Activated CD4-positive, alpha-beta T cell treated with anti-CD3 and anti-CD28 coated beads, Interleukin-2, Interleukin-4, amounts not matched to agents 100 ng/mL and 50 ng/mL, durations not matched to agents 16 hours and 8 hours (primary cell): ENCODE measurements around the gene TEC.

ENCODE experiments used
- DNase-seq: peaks from one replicate; pipeline ENCODE4 v3.0.0-alpha.2; 2020; ENCODE audit warnings: low spot score

TEC gene

GRCh38 chr4:48162162-48162561, 107.5 kb downstream of the TEC start:
- no peak for DNase-seq

GRCh38 chr4:48157271-48157670, 112.4 kb downstream of the TEC start:
- DNase-seq, result no peak

GRCh38 chr4:48156423-48156822, 113.2 kb downstream of the TEC start:
- no peak for DNase-seq

GRCh38 chr4:48153791-48154550, 115.7 kb downstream of the TEC start:
- no peak for DNase-seq

- DNase-seq, result no peak
Measured at GRCh38 chr4:48152259-48152658, 117.4 kb downstream of the TEC start.

- no peak for DNase-seq
Measured at GRCh38 chr4:48149827-48150370, 119.7 kb downstream of the TEC start.

- DNase-seq, result no peak
Measured at GRCh38 chr4:48147621-48148020, 122.0 kb downstream of the TEC start.

GRCh38 chr4:48141048-48141447, 128.6 kb downstream of the TEC start:
- DNase-seq, result peak; percentile 56

- DNase-seq, result no peak
Measured at GRCh38 chr4:48139691-48140090, 129.9 kb downstream of the TEC start.

- DNase-seq, result peak; percentile 20
Measured at GRCh38 chr4:48138936-48139335, 130.7 kb downstream of the TEC start.

GRCh38 chr4:48138511-48138910, 131.1 kb downstream of the TEC start:
- no peak for DNase-seq

- DNase-seq, result no peak
Measured at GRCh38 chr4:48137846-48138245, 131.8 kb downstream of the TEC start.

GRCh38 chr4:48134081-48134480, 135.6 kb downstream of the TEC start, which contains the start of gene TXK:
Gene TXK (minus strand): TSS chr4:48134250. CDS start chr4:48134170, 80 bp downstream.
- DNase-seq, result peak; percentile 11

GRCh38 chr4:48133669-48134068, 136.0 kb downstream of the TEC start:
- no peak for DNase-seq

GRCh38 chr4:48131736-48132135, 137.9 kb downstream of the TEC start:
- no peak for DNase-seq

- DNase-seq, result no peak
Measured at GRCh38 chr4:48130100-48130499, 139.5 kb downstream of the TEC start.

- peak; percentile 48 for DNase-seq
Measured at GRCh38 chr4:48129307-48130014, 140.2 kb downstream of the TEC start.

GRCh38 chr4:48127682-48128404, 141.8 kb downstream of the TEC start:
- DNase-seq, result peak; percentile 91

GRCh38 chr4:48127231-48127630, 142.4 kb downstream of the TEC start:
- DNase-seq, result no peak

GRCh38 chr4:48126621-48127020, 143.0 kb downstream of the TEC start:
- no peak for DNase-seq

- DNase-seq, result no peak
Measured at GRCh38 chr4:48124870-48125269, 144.8 kb downstream of the TEC start.

GRCh38 chr4:48122756-48123155, 146.9 kb downstream of the TEC start:
- DNase-seq, result no peak

- DNase-seq, result no peak
Measured at GRCh38 chr4:48121180-48121579, 148.5 kb downstream of the TEC start.
